B cell (primary cell): ENCODE results near the gene HNRNPF. TPM values are rescaled to one million over a fixed set of nuclear protein-coding genes. Genes with fewer than 3 reads are reported as not detected.

ENCODE experiments used
- polyA plus RNA-seq: library from polyadenylated mRNA; depleted of rRNA; stranded (reverse); fragments of >200 nt; gene quantifications from 2 replicates; pipeline ENCODE4 v1.2.3, GENCODE V29; 2012
- small RNA-seq: library from RNA; depleted of rRNA; stranded (forward); fragments of <200 nt; gene quantifications from one replicate; pipeline ENCODE3, GENCODE V24; 2012; ENCODE audit warnings: low replicate concordance, low read depth; ENCODE audit not compliant: insufficient read length
- total RNA-seq, 2 donors: library from RNA; stranded (reverse); fragments of 120-200 nt in 1 of 2; gene quantifications; 1 replicate in 1 of 2; 2 replicates in 1 of 2; pipeline versions ENCODE4 v1.2.3 to v1.2.4, GENCODE V29; 2013 to 2022

Gene HNRNPF
- total and polyA plus RNA-seq, 2 donors (not counting 1 experiment from before 2014, with no cell fraction given): 76.7 to 161 TPM

Small RNA genes within 50 kb of the gene (small RNA-seq; reads per million reads assigned to genes)
- gene RNU6ATAC11P: not detected
- not detected for gene RNU7-193P
- gene SNORD3J: not detected

Other genes starting within 250 kb of the HNRNPF start
- 2.3 and 3.1 TPM in 2 replicates for gene RASGEF1A, start 142.1 kb downstream of the HNRNPF start, total RNA-seq
- gene RASGEF1A, start 142.1 kb downstream of the HNRNPF start, polyA plus RNA-seq: 2.2 and 2.4 TPM in 2 replicates
- gene FXYD4, start 37.5 kb downstream of the HNRNPF start, total RNA-seq: not detected in 2 replicates
- not detected in 2 replicates for gene FXYD4, start 37.5 kb downstream of the HNRNPF start, polyA plus RNA-seq
- gene ZNF487, start 27.9 kb upstream of the HNRNPF start, total RNA-seq: 6.7 and 9.8 TPM in 2 replicates
- 13.9 and 14.8 TPM in 2 replicates for gene ZNF487, start 27.9 kb upstream of the HNRNPF start, polyA plus RNA-seq
- 5.9 and 7.6 TPM in 2 replicates for gene ZNF239, start 165.4 kb upstream of the HNRNPF start, total RNA-seq
- gene ZNF239, start 165.4 kb upstream of the HNRNPF start, polyA plus RNA-seq: 2.0 and 2.2 TPM in 2 replicates
- 8.4 and 9.5 TPM in 2 replicates for gene ZNF485, start 197.3 kb upstream of the HNRNPF start, total RNA-seq
- 2.2 and 4.8 TPM in 2 replicates for gene ZNF485, start 197.3 kb upstream of the HNRNPF start, polyA plus RNA-seq
- 29.6 and 35.8 TPM in 2 replicates for gene ZNF32, start 239.7 kb upstream of the HNRNPF start, total RNA-seq
- 20.9 and 29.0 TPM in 2 replicates for gene ZNF32, start 239.7 kb upstream of the HNRNPF start, polyA plus RNA-seq